ENCODE results near the gene CPA5. TPM values are rescaled to one million over a fixed set of nuclear protein-coding genes. Genes with fewer than 3 reads are reported as not detected.

The CPA5 gene
- not detected in 2 replicates for total RNA-seq

GRCh38 chr7:130344271-130344866 is at the start of gene CPA5:
Gene CPA5 (plus strand): TSS chr7:130344816. CDS start chr7:130346486, 1,670 bp downstream.

DNA sequence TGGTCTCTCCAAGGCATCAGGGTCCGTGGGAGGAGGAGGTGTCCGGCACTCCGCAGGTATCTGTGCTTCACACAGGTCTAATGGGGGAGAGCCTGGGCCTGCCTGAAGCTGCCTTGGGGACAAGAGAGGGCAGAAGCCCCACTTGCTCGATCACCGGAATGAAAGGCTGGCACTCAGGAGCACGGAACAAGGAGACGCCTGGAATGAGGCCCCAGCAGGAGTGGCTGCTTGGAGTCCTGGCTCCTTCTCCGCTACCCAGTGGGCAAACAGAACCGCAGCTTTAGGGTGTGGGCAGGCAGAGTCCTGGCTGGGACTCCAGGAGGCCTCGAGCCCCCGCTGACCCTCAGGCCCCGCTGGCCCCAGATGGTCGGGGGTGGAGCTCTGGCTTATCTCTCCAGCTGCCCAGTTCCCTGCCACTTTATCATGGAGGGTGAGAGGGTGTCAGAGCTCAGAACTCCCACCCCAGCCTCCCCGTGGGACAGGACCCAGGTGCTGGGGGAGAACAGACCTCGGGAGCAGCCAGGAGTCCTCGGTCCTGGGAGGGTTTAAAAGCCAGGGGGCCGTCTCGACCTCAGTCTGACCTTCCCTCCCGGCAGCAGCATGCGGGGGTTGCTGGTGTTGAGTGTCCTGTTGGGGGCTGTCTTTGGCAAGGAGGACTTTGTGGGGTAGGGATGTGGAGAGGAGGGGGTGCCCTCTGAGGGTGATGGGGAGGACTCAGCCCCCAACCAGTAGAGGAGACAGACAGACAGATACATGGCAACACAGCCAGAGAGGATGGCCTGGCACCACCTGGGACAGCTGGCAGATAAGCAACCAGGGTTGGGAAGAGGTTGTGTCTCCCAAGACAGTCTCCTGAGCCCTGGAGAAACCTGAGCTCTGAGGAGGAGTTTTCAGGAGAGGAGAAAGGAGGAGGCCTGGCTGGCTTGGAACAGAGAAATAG is 35.6 kb downstream of the CPA5 start, which contains the start of gene CPA1:
Gene CPA1, plus strand, starts transcription at position 574 of the 940 bp plus-strand sequence. Its CDS starts 27 bp downstream, at position 601.

Other genes with a start within 250 kb of the CPA5 start
- 7.8 and 11.4 TPM in 2 replicates for gene TMEM209, start 139.4 kb upstream of the CPA5 start, total RNA-seq
- not detected in 2 replicates for gene SSMEM1, start 137.0 kb upstream of the CPA5 start, total RNA-seq
- not detected in 2 replicates for gene CPA2, start 78.0 kb upstream of the CPA5 start, total RNA-seq
- 40.3 and 40.9 TPM in 2 replicates for gene CPA4, start 51.7 kb upstream of the CPA5 start, total RNA-seq
- not detected in 2 replicates for gene CPA1, start 35.7 kb downstream of the CPA5 start, total RNA-seq
- gene CEP41, start 96.2 kb downstream of the CPA5 start, total RNA-seq, result 13.4 and 28.2 TPM in 2 replicates
- 77.9 and 170 TPM in 2 replicates for gene MEST, start 147.3 kb downstream of the CPA5 start, total RNA-seq